ENCODE measurements around the gene TM9SF1. TPM values are rescaled to one million over a fixed set of nuclear protein-coding genes. Genes with fewer than 3 reads are reported as not detected.

Gene TM9SF1
- polyA plus RNA-seq, 3 donors, result 36.6 to 50.8 (median 47.1) TPM

DNA sequence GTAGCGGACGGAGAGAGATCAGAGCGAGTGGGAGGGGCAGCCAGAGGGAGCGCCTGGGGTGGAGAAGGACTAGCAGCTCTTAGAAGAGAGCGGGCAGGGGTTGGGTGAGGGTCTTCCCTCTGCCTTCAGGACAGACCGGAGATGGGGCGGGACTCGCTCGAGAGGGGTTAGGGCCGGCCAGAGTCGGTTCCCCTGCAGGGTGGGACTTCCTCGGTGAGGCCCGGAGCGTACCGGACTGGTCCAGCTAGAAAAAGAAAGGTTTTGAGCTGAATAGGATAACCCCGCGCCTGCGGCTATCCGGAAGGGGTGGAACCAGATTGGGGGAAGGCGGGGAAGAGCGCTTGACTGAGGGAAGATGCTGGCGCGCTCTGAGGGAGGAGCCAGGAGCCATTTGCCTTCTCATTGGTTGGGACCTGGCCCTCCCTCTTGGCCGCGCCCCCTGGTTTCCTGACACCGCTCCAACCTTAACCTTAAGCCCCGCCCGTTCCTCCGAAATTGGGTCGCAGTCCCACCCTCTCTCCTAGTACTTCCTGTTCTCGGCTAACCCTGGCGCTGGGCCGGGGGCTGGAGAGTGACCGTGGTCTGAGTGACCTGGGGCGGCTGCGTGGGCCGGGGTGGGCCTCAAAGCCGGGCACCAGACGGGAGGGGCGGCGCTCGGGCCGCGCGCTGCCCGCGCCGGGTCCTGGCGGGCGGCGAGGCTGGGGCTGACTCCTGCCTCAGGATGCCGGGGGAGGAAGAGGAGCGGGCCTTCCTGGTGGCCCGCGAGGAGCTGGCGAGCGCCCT is 48.1 kb downstream of the TM9SF1 start, which contains the start of gene RNF31:
RNF31 (plus strand) TSS at position 521 of the 783 bp plus-strand sequence; CDS start at position 722, 201 bp downstream.
- DNase-seq (ENCODE audit: extremely low read depth in 1 of 11, low read depth in 9 of 11, low spot score in 4 of 11), result peak; percentile 92 to 98 (median 97)

DNA sequence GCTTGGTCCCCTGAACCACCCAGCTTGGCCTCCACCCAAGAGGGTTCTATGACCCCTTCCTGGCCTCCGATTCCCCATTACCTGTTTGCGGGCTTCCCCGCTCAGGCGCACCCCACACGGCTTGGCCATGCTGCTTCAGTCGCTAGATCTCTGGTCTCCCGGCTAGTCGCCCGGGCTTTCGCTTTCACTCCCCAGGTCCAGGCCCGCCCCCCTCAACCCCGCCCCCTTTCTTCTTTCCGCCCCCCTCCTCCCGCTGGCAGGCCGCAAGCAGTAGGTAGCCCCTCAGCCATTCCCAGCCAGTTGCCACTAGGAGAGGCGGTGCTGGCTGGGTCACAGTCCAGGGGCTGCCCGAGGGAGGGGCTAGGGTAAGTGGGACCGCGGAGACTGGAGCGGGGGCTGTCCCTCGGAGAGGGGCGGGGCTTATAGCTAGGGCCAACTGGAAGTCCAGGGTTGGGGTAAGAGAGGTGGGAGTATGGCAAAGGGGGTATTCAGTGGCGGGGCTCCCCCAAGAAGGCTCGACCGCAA is 48.7 kb downstream of the TM9SF1 start, which contains the start of gene PSME2:
PSME2 (minus strand) TSS at position 158 of the 525 bp plus-strand sequence; CDS start at position 129, 29 bp downstream.
- peak; percentile 82 to 97 (median 94) for DNase-seq (ENCODE audit: extremely low read depth in 1 of 11, low read depth in 9 of 11, low spot score in 4 of 11)

DNA sequence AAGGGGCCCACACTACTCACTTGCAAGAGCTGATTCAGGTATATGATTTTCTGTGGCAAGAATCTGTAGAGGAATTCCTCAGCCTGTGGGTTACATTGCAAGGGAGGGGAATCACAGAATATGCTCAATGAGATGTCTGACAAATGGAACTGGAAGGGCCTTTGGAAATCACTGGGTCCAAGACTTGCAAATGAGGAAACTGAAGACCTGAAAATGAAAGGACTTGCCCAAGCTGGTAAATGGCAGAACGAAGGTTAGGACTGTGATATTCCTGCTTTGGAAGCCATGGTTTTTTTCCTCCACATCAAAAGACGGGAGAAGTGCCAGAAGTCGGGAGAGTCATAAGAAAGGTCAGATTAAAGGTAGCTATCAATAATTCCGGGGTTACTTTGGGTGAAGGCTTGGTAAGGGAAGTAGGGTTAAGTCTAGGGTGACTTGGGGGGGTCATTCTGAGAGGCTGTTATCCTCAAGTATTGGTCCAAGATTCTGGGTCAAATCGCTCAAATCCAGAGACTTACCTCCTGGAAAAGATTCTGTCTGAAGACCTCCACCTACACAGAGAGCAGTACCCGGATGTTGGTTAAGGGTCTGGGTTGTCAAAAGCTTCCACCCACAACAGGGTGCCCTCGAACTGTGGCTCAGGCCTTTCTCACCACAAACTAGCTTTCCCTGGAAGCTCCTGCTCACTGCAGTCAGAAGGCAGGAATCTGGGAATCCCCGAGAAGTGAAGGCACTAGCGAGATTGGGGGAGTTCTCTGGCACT is 49.4 kb downstream of the TM9SF1 start:
- no peak for DNase-seq (ENCODE audit: extremely low read depth in 1 of 11, low read depth in 9 of 11, low spot score in 4 of 11)

DNA sequence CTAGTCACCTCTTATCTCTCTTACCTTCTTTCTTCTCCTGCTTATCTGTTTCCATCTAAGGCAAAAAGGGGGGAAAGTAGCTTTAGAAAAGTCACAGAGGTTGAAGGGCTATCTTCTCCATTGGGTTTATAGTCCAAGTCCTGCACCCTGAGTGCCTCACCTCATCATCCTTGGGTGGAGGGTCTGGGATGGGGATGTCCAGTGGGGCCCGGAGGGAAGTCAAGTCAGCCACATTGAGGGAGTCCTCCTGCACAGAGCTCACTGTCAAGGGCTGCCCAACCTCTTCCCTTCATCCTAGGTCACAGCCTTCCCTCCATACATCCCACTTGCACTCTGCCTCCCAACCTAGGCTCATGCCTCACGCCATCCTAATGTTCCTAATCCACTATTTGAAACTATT is 50.0 kb downstream of the TM9SF1 start:
- DNase-seq (ENCODE audit: extremely low read depth in 1 of 11, low read depth in 9 of 11, low spot score in 4 of 11), result no peak

DNA sequence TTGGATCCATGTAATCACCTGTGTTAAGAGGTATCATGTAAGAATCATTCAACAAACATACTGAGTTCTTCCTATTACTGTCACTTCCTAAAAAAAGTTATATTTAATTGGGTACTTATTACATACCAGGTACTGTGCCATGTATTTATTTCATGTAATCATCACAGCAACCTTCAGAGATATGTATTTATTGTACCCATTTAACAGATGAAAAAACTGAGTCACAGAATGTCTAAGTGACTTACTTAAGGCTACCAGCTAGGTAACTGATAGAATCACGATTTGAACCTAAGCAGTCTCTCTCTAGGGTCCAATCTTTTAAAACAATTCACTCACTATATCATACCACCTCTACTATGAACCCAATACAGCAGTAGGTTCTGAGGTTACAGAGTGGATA is 50.8 kb downstream of the TM9SF1 start:
- DNase-seq (ENCODE audit: extremely low read depth in 1 of 11, low read depth in 9 of 11, low spot score in 4 of 11), result no peak

DNA sequence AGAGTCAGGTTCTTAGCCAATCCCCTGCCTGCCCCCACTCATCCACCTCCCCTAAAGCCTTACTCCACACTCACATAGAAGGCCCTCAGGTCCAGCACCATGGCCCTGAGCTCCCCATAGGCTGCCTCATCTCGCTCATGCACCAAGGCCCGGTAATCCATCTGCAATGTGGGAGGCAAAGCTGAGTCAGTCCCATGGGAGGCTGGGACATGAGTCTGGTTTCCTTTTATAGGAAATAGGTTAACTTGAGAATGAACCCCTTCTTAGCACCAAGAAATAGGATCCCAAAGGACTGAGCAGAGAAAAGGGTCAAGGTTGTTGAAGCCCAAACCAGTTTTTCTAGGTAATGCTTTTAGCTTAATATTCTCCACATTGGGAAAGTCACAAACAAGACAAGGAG is 51.7 kb downstream of the TM9SF1 start:
- no peak for DNase-seq (ENCODE audit: extremely low read depth in 1 of 11, low read depth in 9 of 11, low spot score in 4 of 11)

DNA sequence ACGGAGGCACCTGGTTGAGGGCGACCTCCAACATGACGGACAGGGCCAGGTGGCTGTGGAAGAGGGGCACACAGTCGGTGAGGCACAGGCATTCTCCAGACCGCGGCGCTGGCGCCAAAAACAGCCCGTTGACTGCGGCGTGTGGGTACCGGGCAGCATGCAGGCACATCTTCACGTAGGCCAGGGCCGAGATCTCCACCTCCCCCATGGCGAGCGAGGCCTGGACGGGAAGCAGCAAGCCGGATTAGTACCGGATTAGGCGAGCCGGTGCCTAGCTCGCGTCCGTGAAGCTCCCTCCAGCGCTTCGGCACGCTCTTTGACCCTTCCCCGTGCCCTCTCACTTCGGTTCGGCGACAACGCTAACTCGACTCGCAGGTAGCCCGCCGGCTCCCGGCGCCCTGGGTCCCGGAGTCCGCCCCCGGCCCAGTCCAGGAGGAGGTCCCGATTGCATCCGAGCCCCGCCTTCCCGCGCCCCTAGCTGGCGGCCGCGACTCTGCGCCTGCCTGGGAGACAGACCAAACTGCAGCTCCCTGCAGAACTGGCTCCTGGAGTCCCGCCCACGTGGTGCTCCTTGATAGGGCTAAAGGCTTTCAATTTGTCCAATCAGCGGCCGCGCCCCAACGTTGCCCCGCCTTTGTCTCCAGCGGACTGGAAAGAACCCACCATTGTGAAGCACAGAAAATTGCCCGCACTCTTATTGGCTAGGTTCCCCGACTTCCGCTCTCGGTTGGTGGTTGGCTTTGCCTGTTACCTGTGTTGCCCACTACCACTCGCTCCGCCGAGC is 54.0 kb downstream of the TM9SF1 start, which contains the start of gene EMC9:
EMC9 (minus strand) TSS at position 495 of the 784 bp plus-strand sequence; CDS start at position 208, 287 bp downstream.
- DNase-seq (ENCODE audit: extremely low read depth in 1 of 11, low read depth in 9 of 11, low spot score in 4 of 11), result peak; percentile 97 to 100 (median 99)

DNA sequence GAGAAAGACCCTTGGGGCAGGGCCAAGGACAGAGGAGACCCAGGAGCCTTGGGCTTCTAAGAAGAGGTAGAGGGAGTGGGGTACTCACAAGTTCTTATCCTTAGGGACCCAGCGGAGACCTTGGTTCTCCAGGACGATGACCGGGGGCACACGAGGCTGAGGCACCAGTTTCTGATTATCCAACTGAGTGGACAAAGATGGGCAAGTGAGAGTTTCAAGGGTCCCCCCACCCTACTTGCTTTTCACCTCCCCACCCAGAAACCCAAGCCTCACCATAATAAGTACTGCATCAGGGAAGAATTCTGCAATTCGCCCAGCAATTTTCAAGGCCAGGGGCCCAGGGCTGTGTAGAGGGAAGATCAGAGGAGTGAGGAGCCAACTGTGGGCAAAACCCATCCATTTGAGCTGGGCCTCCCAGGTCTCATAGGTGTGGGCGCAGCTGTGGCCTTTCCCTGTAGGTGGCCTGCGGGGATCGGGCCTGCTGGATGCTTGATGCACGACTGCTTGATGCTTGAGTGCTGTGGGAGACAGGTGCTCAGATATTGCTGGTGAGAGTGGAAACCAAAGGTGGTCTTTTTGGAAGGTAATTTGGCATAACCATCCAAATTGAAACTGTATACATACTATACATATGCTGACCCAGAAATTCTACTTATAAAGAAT is 55.8 kb downstream of the TM9SF1 start:
- DNase-seq (ENCODE audit: extremely low read depth in 1 of 11, low read depth in 9 of 11, low spot score in 4 of 11), result no peak

Other genes starting within 250 kb of the TM9SF1 start
- gene DHRS4, start 241.7 kb downstream of the TM9SF1 start, polyA plus RNA-seq (ENCODE audit: insufficient read length in 3 of 3), result 10 to 100 TPM; 51.6 to 63.2 (median 58.2) TPM
- gene DHRS4L2, start 206.5 kb downstream of the TM9SF1 start, polyA plus RNA-seq (ENCODE audit: insufficient read length in 3 of 3), result 10 to 100 TPM; 34.9 to 40.4 (median 35.4) TPM
- gene CARMIL3, start 143.4 kb downstream of the TM9SF1 start, polyA plus RNA-seq (ENCODE audit: insufficient read length in 3 of 3), result 1 to 10 TPM; 1.5 to 3.7 (median 2.7) TPM
- gene CPNE6, start 123.9 kb downstream of the TM9SF1 start, polyA plus RNA-seq (ENCODE audit: insufficient read length in 3 of 3), result not detected
- gene PCK2, start 101.1 kb downstream of the TM9SF1 start, polyA plus RNA-seq (ENCODE audit: insufficient read length in 3 of 3), result 10 to 100 TPM; 28.9 to 37.3 (median 34.4) TPM
- 10 to 100 TPM; 72.3 to 85.0 (median 80.7) TPM for gene DCAF11, start 80.7 kb downstream of the TM9SF1 start, polyA plus RNA-seq (ENCODE audit: insufficient read length in 3 of 3)
- 1 to 10 TPM; 1.5 to 2.7 (median 2.4) TPM for gene NRL, start 80.5 kb downstream of the TM9SF1 start, polyA plus RNA-seq (ENCODE audit: insufficient read length in 3 of 3)
- gene FITM1, start 64.8 kb downstream of the TM9SF1 start, polyA plus RNA-seq (ENCODE audit: insufficient read length in 3 of 3), result 1 to 10 TPM in 1 of 3 donors, under 1 TPM in 2; 0.56 to 1.6 (median 0.79) TPM
- 100 to 1,000 TPM; 198 to 220 (median 199) TPM for gene PSME1, start 59.2 kb downstream of the TM9SF1 start, polyA plus RNA-seq (ENCODE audit: insufficient read length in 3 of 3)
- gene EMC9, start 53.9 kb downstream of the TM9SF1 start, polyA plus RNA-seq (ENCODE audit: insufficient read length in 3 of 3), result 10 to 100 TPM; 18.4 to 21.1 (median 20.2) TPM
- 100 to 1,000 TPM; 150 to 170 (median 152) TPM for gene PSME2, start 48.8 kb downstream of the TM9SF1 start, polyA plus RNA-seq (ENCODE audit: insufficient read length in 3 of 3)
- gene RNF31, start 47.9 kb downstream of the TM9SF1 start, polyA plus RNA-seq (ENCODE audit: insufficient read length in 3 of 3), result 10 to 100 TPM; 45.5 to 59.5 (median 50.4) TPM
- gene IRF9, start 34.2 kb downstream of the TM9SF1 start, polyA plus RNA-seq (ENCODE audit: insufficient read length in 3 of 3), result 10 to 100 TPM; 56.3 to 66.1 (median 58.3) TPM
- 10 to 100 TPM; 64.2 to 76.7 (median 67.2) TPM for gene REC8, start 23.4 kb downstream of the TM9SF1 start, polyA plus RNA-seq (ENCODE audit: insufficient read length in 3 of 3)
- gene IPO4, start 6.6 kb downstream of the TM9SF1 start, polyA plus RNA-seq (ENCODE audit: insufficient read length in 3 of 3), result 10 to 100 TPM; 32.8 to 42.1 (median 40.5) TPM
- 10 to 100 TPM in 1 of 3 donors, 1 to 10 TPM in 2; 4.8 to 11.6 (median 6.8) TPM for gene TSSK4, start 10.3 kb upstream of the TM9SF1 start, polyA plus RNA-seq (ENCODE audit: insufficient read length in 3 of 3)
- gene CHMP4A, start 18.0 kb upstream of the TM9SF1 start, polyA plus RNA-seq (ENCODE audit: insufficient read length in 3 of 3), result 10 to 100 TPM; 56.1 to 58.4 (median 56.9) TPM
- 10 to 100 TPM; 10.2 to 17.3 (median 13.5) TPM for gene MDP1, start 20.6 kb upstream of the TM9SF1 start, polyA plus RNA-seq (ENCODE audit: insufficient read length in 3 of 3)
- gene NEDD8, start 36.9 kb upstream of the TM9SF1 start, polyA plus RNA-seq (ENCODE audit: insufficient read length in 3 of 3), result 100 to 1,000 TPM; 198 to 251 (median 250) TPM
- 100 to 1,000 TPM; 107 to 128 (median 115) TPM for gene GMPR2, start 37.5 kb upstream of the TM9SF1 start, polyA plus RNA-seq (ENCODE audit: insufficient read length in 3 of 3)
- 10 to 100 TPM; 52.8 to 65.8 (median 61.6) TPM for gene TINF2, start 47.2 kb upstream of the TM9SF1 start, polyA plus RNA-seq (ENCODE audit: insufficient read length in 3 of 3)
- 1 to 10 TPM; 1.6 to 2.1 (median 2.0) TPM for gene TGM1, start 67.7 kb upstream of the TM9SF1 start, polyA plus RNA-seq (ENCODE audit: insufficient read length in 3 of 3)
- gene RABGGTA, start 76.2 kb upstream of the TM9SF1 start, polyA plus RNA-seq (ENCODE audit: insufficient read length in 3 of 3), result 10 to 100 TPM; 20.0 to 25.3 (median 23.5) TPM
- 10 to 100 TPM; 31.4 to 61.9 (median 37.9) TPM for gene DHRS1, start 104.3 kb upstream of the TM9SF1 start, polyA plus RNA-seq (ENCODE audit: insufficient read length in 3 of 3)
- 10 to 100 TPM; 25.8 to 28.5 (median 26.7) TPM for gene NOP9, start 104.4 kb upstream of the TM9SF1 start, polyA plus RNA-seq (ENCODE audit: insufficient read length in 3 of 3)
- gene CIDEB, start 112.5 kb upstream of the TM9SF1 start, polyA plus RNA-seq (ENCODE audit: insufficient read length in 3 of 3), result 10 to 100 TPM; 24.6 to 28.8 (median 26.5) TPM
- 1 to 10 TPM; 3.4 to 4.3 (median 3.7) TPM for gene LTB4R2, start 114.7 kb upstream of the TM9SF1 start, polyA plus RNA-seq (ENCODE audit: insufficient read length in 3 of 3)
- gene LTB4R, start 116.1 kb upstream of the TM9SF1 start, polyA plus RNA-seq (ENCODE audit: insufficient read length in 3 of 3), result 1 to 10 TPM; 4.1 to 6.8 (median 5.6) TPM
- 10 to 100 TPM; 15.7 to 25.1 (median 21.6) TPM for gene ADCY4, start 139.6 kb upstream of the TM9SF1 start, polyA plus RNA-seq (ENCODE audit: insufficient read length in 3 of 3)
- 1 to 10 TPM; 2.5 to 4.5 (median 3.1) TPM for gene RIPK3, start 144.6 kb upstream of the TM9SF1 start, polyA plus RNA-seq (ENCODE audit: insufficient read length in 3 of 3)
- 10 to 100 TPM; 58.4 to 95.5 (median 74.1) TPM for gene NFATC4, start 172.7 kb upstream of the TM9SF1 start, polyA plus RNA-seq (ENCODE audit: insufficient read length in 3 of 3)
- gene NYNRIN, start 203.6 kb upstream of the TM9SF1 start, polyA plus RNA-seq (ENCODE audit: insufficient read length in 3 of 3), result 10 to 100 TPM; 47.5 to 60.0 (median 47.8) TPM
- gene CBLN3, start 234.2 kb upstream of the TM9SF1 start, polyA plus RNA-seq (ENCODE audit: insufficient read length in 3 of 3), result 1 to 10 TPM; 2.9 to 3.5 (median 3.0) TPM
- gene KHNYN, start 234.5 kb upstream of the TM9SF1 start, polyA plus RNA-seq (ENCODE audit: insufficient read length in 3 of 3), result 10 to 100 TPM; 44.8 to 51.6 (median 48.4) TPM
- 10 to 100 TPM; 51.4 to 76.8 (median 69.5) TPM for gene SDR39U1, start 247.3 kb upstream of the TM9SF1 start, polyA plus RNA-seq (ENCODE audit: insufficient read length in 3 of 3)